CD4-positive, CD25-positive, alpha-beta regulatory T cell (primary cell): ENCODE data around the gene OR10H2. TPM values are rescaled to one million over a fixed set of nuclear protein-coding genes. Genes with fewer than 3 reads are reported as not detected.
A peak's percentile ranks its signal among the peaks of the same experiment; 100 is the strongest.

Experiments used
- ATAC-seq, 2 donors: fragments of 150-1000 bp; cut with Tn5 transposase; one replicate each; pipeline ENCODE4 v1.10.0; 2021; ENCODE audit warnings: low read depth in 2 of 2, moderate number of reproducible peaks in 2 of 2, moderate library complexity in 1 of 2
- DNase-seq, 3 donors: peaks; one replicate each; pipeline versions ENCODE4 v3.0.0 to v3.0.0-alpha.2; 2012 to 2022; ENCODE audit warnings: mixed read lengths in 1 of 3
- H3K27ac ChIP-seq: one replicate; pipeline ENCODE4 v1.7.0; 2013; ENCODE audit warnings: mild to moderate bottlenecking, low read length; ENCODE audit not compliant: insufficient read depth, poor library complexity, severe bottlenecking
- H3K27me3 ChIP-seq: one replicate; pipeline ENCODE4 v1.7.0; 2013; ENCODE audit warnings: low read length; ENCODE audit not compliant: control insufficient read depth, insufficient read depth
- H3K36me3 ChIP-seq: one replicate; pipeline ENCODE4 v1.7.0; 2013; ENCODE audit warnings: mild to moderate bottlenecking, low read length, moderate library complexity; ENCODE audit not compliant: control insufficient read depth, insufficient read depth
- H3K4me1 ChIP-seq: 2 replicates; pipeline ENCODE4 v1.7.0; 2013; ENCODE audit warnings: mild to moderate bottlenecking, low read length; ENCODE audit not compliant: insufficient read depth, control insufficient read depth, poor library complexity, severe bottlenecking
- H3K4me3 ChIP-seq: one replicate; pipeline ENCODE4 v1.7.0; 2013; ENCODE audit warnings: low read depth, mild to moderate bottlenecking, low read length, moderate library complexity
- H3K9me3 ChIP-seq, 2 experiments: 1 replicate in 1 of 2; 2 replicates in 1 of 2; pipeline ENCODE4 v1.7.0; 2013; ENCODE audit warnings: low read length in 2 of 2, mild to moderate bottlenecking in 1 of 2, moderate library complexity in 1 of 2; ENCODE audit not compliant: control insufficient read depth in 2 of 2
- H3K27ac Mint-ChIP-seq, 3 donors: one replicate each; pipeline ENCODE4 v1.8.0; 2020 to 2022; ENCODE audit warnings: mild to moderate bottlenecking in 3 of 3, mixed read lengths in 3 of 3, moderate library complexity in 2 of 3
- H3K27me3 Mint-ChIP-seq: one replicate; pipeline ENCODE4 v1.8.0; 2022; ENCODE audit warnings: mild to moderate bottlenecking, mixed read lengths
- H3K36me3 Mint-ChIP-seq: one replicate; pipeline ENCODE4 v1.8.0; 2020; ENCODE audit warnings: mixed read lengths
- H3K4me1 Mint-ChIP-seq, 4 donors: one replicate each; pipeline ENCODE4 v1.8.0; 2020 to 2022; ENCODE audit warnings: mixed read lengths in 4 of 4, mild to moderate bottlenecking in 1 of 4
- H3K4me3 Mint-ChIP-seq, 4 donors: one replicate each; pipeline ENCODE4 v1.8.0; 2020 to 2022; ENCODE audit warnings: mild to moderate bottlenecking in 4 of 4, mixed read lengths in 4 of 4, moderate library complexity in 3 of 4
- H3K9me3 Mint-ChIP-seq, 7 donors: one replicate each; pipeline ENCODE4 v1.8.0; 2020 to 2022; ENCODE audit warnings: mixed read lengths in 7 of 7, mild to moderate bottlenecking in 3 of 7, moderate library complexity in 2 of 7
- polyA plus RNA-seq, 4 donors: library from polyadenylated mRNA; unstranded; fragments of 300-500 nt; fragmentation: Illumina TruSeq; gene quantifications; one replicate each; pipeline ENCODE4 v1.2.3, GENCODE V29; 2021
- total RNA-seq: library from RNA; stranded (reverse); gene quantifications from one replicate; pipeline ENCODE4 v1.2.3, GENCODE V29; 2022

OR10H2 gene
- total and polyA plus RNA-seq, 5 donors from 2014 or later, result not detected

DNA sequence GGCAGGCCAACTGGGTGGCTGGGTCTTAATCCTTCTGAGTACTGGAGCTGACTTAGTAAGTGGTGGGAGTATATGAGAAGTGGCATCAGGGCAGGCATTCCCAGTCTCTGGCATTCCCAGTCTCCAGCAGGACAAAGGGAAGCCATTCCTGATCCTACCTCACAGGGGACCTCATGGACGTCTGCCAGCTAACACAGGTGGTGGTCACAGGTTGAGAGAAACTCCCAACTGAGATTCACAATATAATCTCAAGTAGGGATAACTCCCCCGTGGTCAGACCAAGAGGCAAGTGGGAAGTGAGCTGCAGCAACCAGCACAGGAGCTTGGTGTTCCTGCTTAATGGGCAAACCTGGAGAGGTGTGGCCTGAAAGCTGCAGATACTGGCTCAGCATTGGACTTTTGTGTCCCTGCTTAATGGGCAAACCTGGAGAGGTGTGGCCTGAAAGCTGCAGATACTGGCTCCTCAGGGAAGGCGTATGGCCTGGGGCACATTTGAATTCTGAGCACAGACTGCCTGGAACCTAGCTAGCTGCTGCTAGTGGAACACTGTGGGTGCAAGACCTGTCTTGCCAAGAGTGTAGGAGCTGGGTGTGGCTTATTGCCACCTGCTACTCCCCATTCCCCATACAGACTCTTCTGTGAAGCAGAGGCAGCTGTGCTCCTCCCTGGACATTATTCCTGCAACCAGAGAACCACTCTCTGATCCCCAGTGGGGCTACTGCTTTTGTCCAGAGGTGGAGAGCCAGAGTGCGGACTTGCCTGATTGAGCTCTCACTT, 25.9 kb upstream of the OR10H2 start:
- no peaks in the 10 kb centered on the region for H3K36me3 Mint-ChIP-seq
- no peak overlapping the region for H3K4me3 ChIP-seq
- H3K4me1 ChIP-seq, result no peaks in the 10 kb centered on the region
- H3K9me3 ChIP-seq, result peaks cover 0 to 4% of the 10 kb centered on the region in 2 experiments
- no peak for ATAC-seq
- peaks cover 39% of the 10 kb centered on the region for H3K27me3 Mint-ChIP-seq
- no peaks in the 10 kb centered on the region for H3K36me3 ChIP-seq
- peaks cover 14% of the 10 kb centered on the region for H3K27me3 ChIP-seq
- no peak for DNase-seq
- H3K4me3 Mint-ChIP-seq, result no peak overlapping the region
- H3K27ac Mint-ChIP-seq, result no peak overlapping the region
- no peak overlapping the region for H3K27ac ChIP-seq
- H3K9me3 Mint-ChIP-seq, result peaks cover 0 to 10% (median 0%) of the 10 kb centered on the region in 7 donors
- peaks cover 0 to 6% (median 0%) of the 10 kb centered on the region in 4 donors for H3K4me1 Mint-ChIP-seq

DNA sequence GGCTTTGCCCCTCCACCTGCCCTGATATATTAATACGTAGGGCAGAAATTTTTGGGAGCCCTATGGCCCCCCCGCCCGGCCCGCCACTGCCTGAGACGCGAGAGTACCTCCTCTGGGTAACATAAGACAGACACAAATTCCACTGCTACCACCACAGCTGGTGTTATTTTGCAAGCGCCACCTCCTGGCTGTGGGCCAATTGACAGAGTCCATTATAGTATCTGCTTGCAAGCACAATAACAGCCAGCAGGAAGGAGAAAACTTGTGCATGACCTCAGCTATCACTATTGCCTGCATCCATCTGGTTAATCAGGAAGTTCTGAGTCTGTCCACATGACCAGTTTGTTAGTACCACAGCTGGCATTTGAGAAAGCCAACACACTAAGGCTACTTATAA, 25.3 kb upstream of the OR10H2 start:
- no peaks in the 10 kb centered on the region for H3K4me1 ChIP-seq
- no peak for ATAC-seq

DNA sequence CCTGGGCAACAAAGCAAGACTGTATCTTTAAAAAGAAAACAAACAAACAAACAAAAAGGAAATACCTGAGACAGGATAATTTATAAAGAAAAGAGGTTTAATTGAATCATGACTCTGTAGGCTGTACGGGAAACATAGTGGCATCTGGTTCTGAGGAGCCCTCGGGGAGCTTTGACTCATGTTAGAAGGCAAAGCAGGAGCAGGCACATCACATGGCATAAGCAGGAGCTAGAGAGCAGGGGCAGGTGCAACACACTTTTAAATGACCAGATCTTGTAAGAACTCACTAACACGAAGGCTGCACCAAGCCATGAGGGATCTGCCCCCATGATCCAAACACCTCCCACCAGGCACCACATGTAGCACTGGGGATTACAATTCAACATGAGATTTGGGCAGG, 13.2 kb upstream of the OR10H2 start:
- Mint-ChIP-seq H3K36me3 (no peaks in the 10 kb centered on the region), H3K27ac (peak overlapping the region in 1 of 3 donors; percentile 70), H3K4me1 (no peaks in the 10 kb centered on the region), H3K9me3 (no peaks in the 10 kb centered on the region), H3K4me3 (no peak overlapping the region), H3K27me3 (peaks cover 22% of the 10 kb centered on the region)
- H3K27ac ChIP-seq, result no peak overlapping the region
- ATAC-seq (no peak), DNase-seq (no peak)
- peaks cover 6% of the 10 kb centered on the region for H3K27me3 ChIP-seq
- H3K9me3 ChIP-seq, result no peaks in the 10 kb centered on the region
- H3K4me1 ChIP-seq, result no peaks in the 10 kb centered on the region
- H3K36me3 ChIP-seq, result no peaks in the 10 kb centered on the region
- H3K4me3 ChIP-seq, result no peak overlapping the region

More for the DNA sequence above, 25.3 kb upstream of the OR10H2 start:
- DNase-seq, result peak in 1 of 3 donors; percentile 31
- H3K27ac ChIP-seq, result no peak overlapping the region
- H3K36me3 ChIP-seq, result no peaks in the 10 kb centered on the region
- Mint-ChIP-seq H3K9me3 (peaks cover 0 to 9% (median 0%) of the 10 kb centered on the region in 7 donors), H3K4me1 (peaks cover 0 to 6% (median 0%) of the 10 kb centered on the region in 4 donors), H3K27me3 (peaks cover 40% of the 10 kb centered on the region), H3K36me3 (no peaks in the 10 kb centered on the region), H3K27ac (no peak overlapping the region), H3K4me3 (no peak overlapping the region)
- peaks cover 0 to 4% of the 10 kb centered on the region in 2 experiments for H3K9me3 ChIP-seq
- H3K27me3 ChIP-seq, result peaks cover 14% of the 10 kb centered on the region
- no peak overlapping the region for H3K4me3 ChIP-seq

DNA sequence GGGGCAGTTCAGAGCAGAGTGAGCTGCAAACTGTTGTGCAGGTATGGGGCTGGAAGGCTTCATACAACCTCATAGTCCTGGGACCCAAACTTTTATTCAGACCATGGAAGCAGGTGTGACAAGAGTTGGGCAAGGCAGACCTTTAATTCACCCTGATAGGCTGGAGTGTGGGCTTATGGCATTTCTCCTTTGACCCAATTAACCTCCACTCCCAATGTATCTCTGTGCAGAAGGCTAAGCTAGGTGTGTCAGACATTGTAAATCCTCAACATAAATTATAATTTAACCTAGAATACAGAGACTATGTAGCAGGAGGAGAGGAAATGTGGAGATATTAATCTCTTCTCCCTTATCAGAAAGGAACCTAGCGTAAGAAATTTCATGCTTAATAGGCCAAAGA, 12.2 kb upstream of the OR10H2 start:
- Histone ChIP-seq H3K4me1 (no peaks in the 10 kb centered on the region), H3K4me3 (no peak overlapping the region), H3K27ac (no peak overlapping the region), H3K36me3 (no peaks in the 10 kb centered on the region), H3K9me3 (no peaks in the 10 kb centered on the region), H3K27me3 (peaks cover 6% of the 10 kb centered on the region)
- Mint-ChIP-seq H3K27me3 (peaks cover 27% of the 10 kb centered on the region), H3K27ac (no peak overlapping the region), H3K9me3 (peaks cover 0 to 2% (median 0%) of the 10 kb centered on the region in 7 donors), H3K4me1 (no peaks in the 10 kb centered on the region), H3K4me3 (no peak overlapping the region), H3K36me3 (no peaks in the 10 kb centered on the region)
- no peak for DNase-seq
- ATAC-seq, result no peak

DNA sequence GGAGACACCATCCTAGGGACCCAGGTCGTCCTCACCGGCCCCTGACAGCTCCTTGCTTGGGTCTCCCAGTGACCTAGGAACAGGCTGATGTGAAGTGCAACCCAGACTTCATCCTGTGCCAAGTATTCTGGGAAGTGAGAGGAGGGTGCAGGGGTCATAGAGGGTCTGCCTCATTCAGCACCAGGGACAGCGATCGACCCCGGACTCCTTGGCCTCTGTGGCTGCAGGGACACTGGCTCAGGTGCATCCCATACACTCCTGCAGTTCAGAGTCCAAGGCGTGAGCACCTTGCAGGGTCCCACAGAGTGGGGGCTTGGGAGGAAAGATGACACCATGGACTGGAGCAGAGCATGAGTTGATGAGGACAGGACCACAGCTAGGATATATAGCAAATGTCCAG, 10.0 kb upstream of the OR10H2 start:
- H3K27me3 ChIP-seq, result peaks cover 10% of the 10 kb centered on the region
- Mint-ChIP-seq H3K36me3 (no peaks in the 10 kb centered on the region), H3K27ac (no peak overlapping the region), H3K27me3 (peaks cover 34% of the 10 kb centered on the region), H3K4me3 (no peak overlapping the region), H3K9me3 (peaks cover 0 to 2% (median 0%) of the 10 kb centered on the region in 7 donors), H3K4me1 (no peaks in the 10 kb centered on the region)
- no peak overlapping the region for H3K27ac ChIP-seq
- H3K36me3 ChIP-seq, result no peaks in the 10 kb centered on the region
- H3K9me3 ChIP-seq, result no peaks in the 10 kb centered on the region
- no peaks in the 10 kb centered on the region for H3K4me1 ChIP-seq
- DNase-seq (no peak), ATAC-seq (no peak)
- H3K4me3 ChIP-seq, result no peak overlapping the region

DNA sequence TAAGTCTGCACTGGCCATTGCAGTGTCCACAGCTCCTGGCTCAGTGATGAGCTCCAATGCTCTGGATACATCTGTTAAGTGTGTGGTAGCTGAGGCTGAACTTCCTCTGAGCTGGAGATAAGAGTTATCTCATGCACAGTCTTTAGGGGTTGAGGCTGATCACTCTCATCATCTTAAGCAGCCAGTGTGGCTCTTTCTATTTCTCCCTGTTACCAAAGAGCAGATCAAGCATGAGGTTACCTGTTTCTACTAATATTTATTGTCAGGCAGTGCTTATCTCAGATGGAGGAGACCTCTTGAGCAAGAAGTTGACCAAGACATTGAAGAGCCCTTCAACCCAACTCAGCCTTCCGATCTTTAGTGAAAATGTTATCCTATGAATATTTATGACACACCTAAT, 6.6 kb upstream of the OR10H2 start:
- no peaks in the 10 kb centered on the region for H3K9me3 ChIP-seq
- no peak for ATAC-seq
- Mint-ChIP-seq H3K4me3 (no peak overlapping the region), H3K27ac (no peak overlapping the region), H3K27me3 (peaks cover 39% of the 10 kb centered on the region), H3K36me3 (no peaks in the 10 kb centered on the region), H3K9me3 (peaks cover 0 to 4% (median 0%) of the 10 kb centered on the region in 7 donors), H3K4me1 (no peaks in the 10 kb centered on the region)
- no peaks in the 10 kb centered on the region for H3K4me1 ChIP-seq
- no peaks in the 10 kb centered on the region for H3K36me3 ChIP-seq
- DNase-seq, result no peak
- peaks cover 13% of the 10 kb centered on the region for H3K27me3 ChIP-seq
- no peak overlapping the region for H3K27ac ChIP-seq
- H3K4me3 ChIP-seq, result no peak overlapping the region

DNA sequence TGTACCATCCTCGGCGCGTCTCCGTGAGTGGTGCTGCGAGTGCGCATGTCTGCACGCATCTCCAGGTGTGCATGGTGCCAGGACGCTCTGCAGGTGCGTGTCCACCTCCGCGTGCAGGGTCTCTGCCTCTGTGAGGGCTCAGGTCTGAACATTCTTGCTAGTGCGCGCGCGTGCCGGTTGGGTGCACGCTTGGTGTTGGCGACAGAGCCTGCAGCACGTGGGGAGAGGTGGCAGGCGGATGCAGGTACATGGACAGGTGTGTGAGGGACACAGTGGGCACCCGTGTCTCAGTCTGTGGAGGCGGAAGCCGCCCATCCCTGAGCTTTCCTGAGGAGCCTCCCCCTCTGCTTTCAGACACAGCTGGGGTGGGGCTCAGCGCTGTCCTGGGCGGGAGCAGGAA, 4.9 kb upstream of the OR10H2 start:
- Histone ChIP-seq H3K27me3 (peaks cover 12% of the 10 kb centered on the region), H3K4me1 (no peaks in the 10 kb centered on the region), H3K4me3 (no peak overlapping the region), H3K36me3 (no peaks in the 10 kb centered on the region), H3K9me3 (no peaks in the 10 kb centered on the region), H3K27ac (no peak overlapping the region)
- Mint-ChIP-seq H3K36me3 (no peaks in the 10 kb centered on the region), H3K27me3 (peaks cover 34% of the 10 kb centered on the region), H3K4me1 (peaks cover 0 to 3% (median 0%) of the 10 kb centered on the region in 4 donors), H3K4me3 (no peak overlapping the region), H3K27ac (no peak overlapping the region), H3K9me3 (peaks cover 0 to 4% (median 0%) of the 10 kb centered on the region in 7 donors)
- DNase-seq (no peak), ATAC-seq (no peak)

DNA sequence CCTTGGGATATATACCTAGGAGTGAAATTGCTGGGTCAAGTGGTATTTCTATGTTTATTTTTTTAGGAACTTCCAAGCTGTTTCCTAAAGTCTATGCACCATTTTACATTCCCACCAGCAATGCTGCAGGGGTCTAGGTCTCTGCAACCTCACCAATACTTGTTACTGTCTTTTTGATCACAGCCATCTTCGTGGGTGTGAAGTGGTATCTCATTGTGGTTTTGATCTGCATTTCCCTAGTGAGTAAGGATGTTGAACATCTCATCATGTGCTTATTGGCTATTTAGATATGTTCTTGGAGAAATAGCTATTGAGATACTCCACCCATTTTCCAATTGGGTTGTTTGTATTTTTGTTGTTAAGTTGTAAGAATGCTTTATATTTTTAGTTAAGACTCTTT, 2.7 kb downstream of the OR10H2 start:
- no peak overlapping the region for H3K4me3 Mint-ChIP-seq
- no peak for ATAC-seq
- H3K27me3 ChIP-seq, result peaks cover 9% of the 10 kb centered on the region
- no peak overlapping the region for H3K27ac ChIP-seq
- H3K27me3 Mint-ChIP-seq, result peaks cover 25% of the 10 kb centered on the region
- peaks cover 0 to 3% (median 0%) of the 10 kb centered on the region in 4 donors for H3K4me1 Mint-ChIP-seq
- peaks cover 0 to 2% of the 10 kb centered on the region in 2 experiments for H3K9me3 ChIP-seq
- peaks cover 0 to 4% (median 1%) of the 10 kb centered on the region in 7 donors for H3K9me3 Mint-ChIP-seq
- H3K36me3 Mint-ChIP-seq, result no peaks in the 10 kb centered on the region
- no peak overlapping the region for H3K27ac Mint-ChIP-seq
- no peaks in the 10 kb centered on the region for H3K36me3 ChIP-seq
- no peak overlapping the region for H3K4me3 ChIP-seq
- DNase-seq, result no peak
- H3K4me1 ChIP-seq, result no peaks in the 10 kb centered on the region
